IPS DF 4.7 (cell line): ENCODE results near the gene FADS1.

Experiments used
- DNase-seq: peaks from one replicate; pipeline ENCODE4 v3.0.0-alpha.2; 2013; ENCODE audit warnings: low spot score; ENCODE audit errors: extremely low read depth

The FADS1 gene

GRCh38 chr11:61816736-61817455, at the start of gene FADS1:
Gene FADS1 (minus strand): TSS chr11:61817003. CDS start chr11:61816929, 74 bp downstream.
- DNase-seq: no peak

GRCh38 chr11:61866231-61866957, 49.6 kb upstream of the FADS1 start:
- no peak for DNase-seq

- DNase-seq: no peak
These were observed 48.3 kb upstream of the FADS1 start for GRCh38 chr11:61864814-61865775.

- DNase-seq: no peak
These were observed 46.8 kb upstream of the FADS1 start for GRCh38 chr11:61863548-61864081.

- no peak for DNase-seq
These were observed 46.1 kb upstream of the FADS1 start for GRCh38 chr11:61862714-61863547.

- DNase-seq: no peak
These were observed 44.8 kb upstream of the FADS1 start for GRCh38 chr11:61861634-61862033.

GRCh38 chr11:61860054-61860903, 43.5 kb upstream of the FADS1 start:
- no peak for DNase-seq

GRCh38 chr11:61855939-61856680, 39.3 kb upstream of the FADS1 start:
- DNase-seq: no peak

GRCh38 chr11:61854966-61855714, 38.3 kb upstream of the FADS1 start:
- no peak for DNase-seq

- DNase-seq: no peak
These were observed 37.5 kb upstream of the FADS1 start for GRCh38 chr11:61854206-61854895.

- DNase-seq: no peak
These were observed 36.9 kb upstream of the FADS1 start for GRCh38 chr11:61853698-61854169.

GRCh38 chr11:61851900-61852295, 35.1 kb upstream of the FADS1 start:
- DNase-seq: no peak

GRCh38 chr11:61851113-61851899, 34.5 kb upstream of the FADS1 start:
- DNase-seq: no peak

- DNase-seq: no peak
These were observed 33.9 kb upstream of the FADS1 start for GRCh38 chr11:61850687-61851086.

- DNase-seq: no peak
These were observed 31.8 kb upstream of the FADS1 start for GRCh38 chr11:61848631-61849030.

- DNase-seq: no peak
These were observed 31.2 kb upstream of the FADS1 start for GRCh38 chr11:61847914-61848581.
